ENCODE measurements around the gene ANKRD63.

The ANKRD63 gene

GRCh38 chr15:40242213-40242599 lies 40.7 kb downstream of the ANKRD63 start:
- no peak for DNase-seq

- no peak for DNase-seq
Measured at GRCh38 chr15:40241269-40242212, 41.3 kb downstream of the ANKRD63 start.

- no peak for DNase-seq
Measured at GRCh38 chr15:40240619-40241221, 42.1 kb downstream of the ANKRD63 start.

- no peak for DNase-seq
Measured at GRCh38 chr15:40239693-40240618, 42.9 kb downstream of the ANKRD63 start.

- no peak for DNase-seq
Measured at GRCh38 chr15:40239404-40239692, 43.5 kb downstream of the ANKRD63 start.

GRCh38 chr15:40238532-40239403 lies 44.1 kb downstream of the ANKRD63 start, which contains the start of gene PAK6:
Gene PAK6, plus strand, starts transcription at chr15:40239063. Its CDS starts 25,723 bp downstream, at chr15:40264786.
- peak; percentile 65 for DNase-seq

GRCh38 chr15:40235201-40235885 lies 47.5 kb downstream of the ANKRD63 start:
- DNase-seq = peak; percentile 54

- DNase-seq = no peak
Measured at GRCh38 chr15:40234783-40235182, 48.1 kb downstream of the ANKRD63 start.

GRCh38 chr15:40233727-40234577 lies 48.9 kb downstream of the ANKRD63 start:
- no peak for DNase-seq

GRCh38 chr15:40232625-40233070 lies 50.2 kb downstream of the ANKRD63 start:
- no peak for DNase-seq
